Measurements from ENCODE around the gene CLMN. TPM values are rescaled to one million over a fixed set of nuclear protein-coding genes. Genes with fewer than 3 reads are reported as not detected.
A peak's percentile ranks its signal among the peaks of the same experiment; 100 is the strongest.
"Not testable (repeated sequence)": the region's sequence is repeated elsewhere in the genome, so short reads cannot be mapped to it uniquely, and the experiment has no call there.

The CLMN gene
- total RNA-seq, 2 donors from 2014 or later: 105 to 131 TPM

- Histone ChIP-seq H3K4me1 (peaks cover 5% of the 10 kb centered on the region), H3K27me3 (no peaks in the 10 kb centered on the region), H3K36me3 (no peaks in the 10 kb centered on the region), H3K9ac (ENCODE audit: low read depth in 2 of 2, low read length in 2 of 2) (no peak overlapping the region), H3K4me3 (no peak overlapping the region), H3K9me3 (no peaks in the 10 kb centered on the region), H3K27ac (no peak overlapping the region)
- no peak for TF ChIP-seq CTCF (IDR thresholded peaks at IDR 0.05)
- no peak for DNase-seq
- intact Hi-C loops (cut with DNase I): no loop called here
These were observed 180.8 kb downstream of the CLMN start for GRCh38 chr14:95138876-95139275.

GRCh38 chr14:95138455-95138854, 181.3 kb downstream of the CLMN start:
- intact Hi-C loops (cut with DNase I); H3K4me1 ChIP-seq; H3K9ac ChIP-seq (ENCODE audit: low read depth in 2 of 2, low read length in 2 of 2); DNase-seq; H3K4me3 ChIP-seq; H3K9me3 ChIP-seq; H3K27me3 ChIP-seq; H3K36me3 ChIP-seq: not testable (repeated sequence)
- peak overlapping the region; percentile 65 for H3K27ac ChIP-seq

- peak; percentile 62 for DNase-seq
- Histone ChIP-seq H3K36me3 (no peaks in the 10 kb centered on the region), H3K9ac (ENCODE audit: low read depth in 2 of 2, low read length in 2 of 2) (peak overlapping the region in 1 of 2 donors; percentile 65), H3K27me3 (no peaks in the 10 kb centered on the region), H3K27ac (peak overlapping the region; percentile 65), H3K4me3 (no peak overlapping the region), H3K4me1 (no peaks in the 10 kb centered on the region), H3K9me3 (no peaks in the 10 kb centered on the region)
- intact Hi-C loops (cut with DNase I): no loop called here
- TF ChIP-seq CTCF (IDR thresholded peaks at IDR 0.05): no peak
These were observed 181.9 kb downstream of the CLMN start for GRCh38 chr14:95137804-95138167.

GRCh38 chr14:95137164-95137803, 182.4 kb downstream of the CLMN start:
- Histone ChIP-seq H3K27ac (peak overlapping the region; percentile 65), H3K4me1 (no peaks in the 10 kb centered on the region), H3K36me3 (no peaks in the 10 kb centered on the region), H3K4me3 (no peak overlapping the region), H3K9ac (ENCODE audit: low read depth in 2 of 2, low read length in 2 of 2) (peak overlapping the region in 1 of 2 donors; percentile 65), H3K27me3 (no peaks in the 10 kb centered on the region), H3K9me3 (no peaks in the 10 kb centered on the region)
- no peak for TF ChIP-seq CTCF (IDR thresholded peaks at IDR 0.05)
- DNase-seq: no peak
- intact Hi-C loops (cut with DNase I): no loop called here

GRCh38 chr14:95136631-95137030, 183.1 kb downstream of the CLMN start:
- Histone ChIP-seq H3K36me3 (no peaks in the 10 kb centered on the region), H3K9ac (ENCODE audit: low read depth in 2 of 2, low read length in 2 of 2) (no peak overlapping the region), H3K27me3 (no peaks in the 10 kb centered on the region), H3K9me3 (no peaks in the 10 kb centered on the region), H3K27ac (no peak overlapping the region), H3K4me1 (no peaks in the 10 kb centered on the region), H3K4me3 (no peak overlapping the region)
- TF ChIP-seq CTCF (IDR thresholded peaks at IDR 0.05): no peak
- DNase-seq: no peak
- intact Hi-C loops (cut with DNase I): no loop called here

- Histone ChIP-seq H3K9me3 (no peaks in the 10 kb centered on the region), H3K36me3 (no peaks in the 10 kb centered on the region), H3K27ac (peak overlapping the region; percentile 20), H3K27me3 (no peaks in the 10 kb centered on the region), H3K9ac (ENCODE audit: low read depth in 2 of 2, low read length in 2 of 2) (no peak overlapping the region), H3K4me1 (no peaks in the 10 kb centered on the region), H3K4me3 (no peak overlapping the region)
- intact Hi-C loops (cut with DNase I): no loop called here
- no peak for DNase-seq
- no peak for TF ChIP-seq CTCF (IDR thresholded peaks at IDR 0.05)
These were observed 185.3 kb downstream of the CLMN start for GRCh38 chr14:95134304-95134933.
